ENCODE results near the gene CLTB.

CLTB gene, protein sequence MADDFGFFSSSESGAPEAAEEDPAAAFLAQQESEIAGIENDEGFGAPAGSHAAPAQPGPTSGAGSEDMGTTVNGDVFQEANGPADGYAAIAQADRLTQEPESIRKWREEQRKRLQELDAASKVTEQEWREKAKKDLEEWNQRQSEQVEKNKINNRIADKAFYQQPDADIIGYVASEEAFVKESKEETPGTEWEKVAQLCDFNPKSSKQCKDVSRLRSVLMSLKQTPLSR

GRCh38 chr5:176415952-176416924 lies at the start of gene CLTB:
Gene CLTB, minus strand, starts transcription at chr5:176416539. Its CDS starts 176 bp downstream, at chr5:176416363.
- Histone ChIP-seq H4K20me1 (ENCODE audit: control insufficient read depth, insufficient read depth, low read depth, low read length) (no peaks in the 10 kb centered on the region), H3K79me2 (ENCODE audit: control insufficient read depth, low read length) (peaks cover 7% of the 10 kb centered on the region), H3K4me2 (ENCODE audit: low read length) (peak within 1 kb of the TSS; percentile 91), H3K36me3 (ENCODE audit: control insufficient read depth, low read length) (no peaks in the 10 kb centered on the region), H3F3A (ENCODE audit: control insufficient read depth, insufficient read depth) (peaks cover 11% of the 10 kb centered on the region), H3K9me3 (ENCODE audit: control insufficient read depth, insufficient read depth, low read length) (peaks cover 9% of the 10 kb centered on the region; the same call in 1 of the 2 replicates), H3K27me3 (ENCODE audit: control insufficient read depth, low read length) (peaks cover 5% of the 10 kb centered on the region), H3K9me2 (replicated peaks; ENCODE audit: control insufficient read depth, low read length) (no peaks in the 10 kb centered on the region), H3K4me3 (ENCODE audit: low read length) (peak within 1 kb of the TSS; percentile 91), H3K4me1 (ENCODE audit: control insufficient read depth, low read length) (peaks cover 18% of the 10 kb centered on the region), H3K27ac (ENCODE audit: low read depth, low read length) (no peak within 1 kb of the TSS)
- TF ChIP-seq, protein P1, sequence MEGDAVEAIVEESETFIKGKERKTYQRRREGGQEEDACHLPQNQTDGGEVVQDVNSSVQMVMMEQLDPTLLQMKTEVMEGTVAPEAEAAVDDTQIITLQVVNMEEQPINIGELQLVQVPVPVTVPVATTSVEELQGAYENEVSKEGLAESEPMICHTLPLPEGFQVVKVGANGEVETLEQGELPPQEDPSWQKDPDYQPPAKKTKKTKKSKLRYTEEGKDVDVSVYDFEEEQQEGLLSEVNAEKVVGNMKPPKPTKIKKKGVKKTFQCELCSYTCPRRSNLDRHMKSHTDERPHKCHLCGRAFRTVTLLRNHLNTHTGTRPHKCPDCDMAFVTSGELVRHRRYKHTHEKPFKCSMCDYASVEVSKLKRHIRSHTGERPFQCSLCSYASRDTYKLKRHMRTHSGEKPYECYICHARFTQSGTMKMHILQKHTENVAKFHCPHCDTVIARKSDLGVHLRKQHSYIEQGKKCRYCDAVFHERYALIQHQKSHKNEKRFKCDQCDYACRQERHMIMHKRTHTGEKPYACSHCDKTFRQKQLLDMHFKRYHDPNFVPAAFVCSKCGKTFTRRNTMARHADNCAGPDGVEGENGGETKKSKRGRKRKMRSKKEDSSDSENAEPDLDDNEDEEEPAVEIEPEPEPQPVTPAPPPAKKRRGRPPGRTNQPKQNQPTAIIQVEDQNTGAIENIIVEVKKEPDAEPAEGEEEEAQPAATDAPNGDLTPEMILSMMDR (IDR thresholded peaks at IDR 0.05; ENCODE audit: low read depth, low read length, poor library complexity, severe bottlenecking) = peak; percentile 58
- no peak for TF ChIP-seq EZH2phosphoT487 (IDR thresholded peaks at IDR 0.05; ENCODE audit: borderline replicate concordance, low read length)

GRCh38 chr5:176463113-176463764 lies 46.9 kb upstream of the CLTB start:
- Histone ChIP-seq H3K9me3 (ENCODE audit: control insufficient read depth, insufficient read depth, low read length) (no peaks in the 10 kb centered on the region), H3K79me2 (ENCODE audit: control insufficient read depth, low read length) (peaks cover 93% of the 10 kb centered on the region), H4K20me1 (ENCODE audit: control insufficient read depth, insufficient read depth, low read depth, low read length) (no peaks in the 10 kb centered on the region), H3K27me3 (ENCODE audit: control insufficient read depth, low read length) (no peaks in the 10 kb centered on the region), H3K36me3 (ENCODE audit: control insufficient read depth, low read length) (peaks cover 8% of the 10 kb centered on the region), H3K4me3 (ENCODE audit: low read length) (no peak overlapping the region), H3F3A (ENCODE audit: control insufficient read depth, insufficient read depth) (no peaks in the 10 kb centered on the region), H3K9me2 (replicated peaks; ENCODE audit: control insufficient read depth, low read length) (no peaks in the 10 kb centered on the region), H3K4me1 (ENCODE audit: control insufficient read depth, low read length) (peaks cover 4% of the 10 kb centered on the region), H3K4me2 (ENCODE audit: low read length) (no peak overlapping the region), H3K27ac (ENCODE audit: low read depth, low read length) (no peak overlapping the region)
- TF ChIP-seq, protein P1 (IDR thresholded peaks at IDR 0.05; ENCODE audit: low read depth, low read length, poor library complexity, severe bottlenecking) = no peak
- no peak for TF ChIP-seq EZH2phosphoT487 (IDR thresholded peaks at IDR 0.05; ENCODE audit: borderline replicate concordance, low read length)

DNA sequence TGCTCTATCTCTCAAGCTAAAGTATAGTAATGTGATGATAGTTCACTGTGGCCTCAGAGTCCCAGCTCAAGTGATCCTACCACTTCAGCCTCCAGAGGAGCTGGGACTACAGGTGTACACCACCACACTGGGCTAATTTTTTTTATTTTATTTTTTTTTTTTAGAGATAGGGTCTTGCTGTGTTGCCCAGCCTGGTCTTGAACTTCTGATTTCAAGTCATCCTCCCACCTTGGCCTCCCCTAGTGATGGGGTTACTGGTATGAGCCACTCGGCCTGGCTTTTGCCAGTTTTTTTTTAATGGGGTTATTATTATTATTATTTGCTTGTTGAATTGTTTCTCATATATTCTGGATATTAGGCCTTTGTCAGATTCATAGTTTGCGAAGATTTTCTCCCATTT lies 45.0 kb upstream of the CLTB start:
- Histone ChIP-seq H3F3A (ENCODE audit: control insufficient read depth, insufficient read depth) (no peaks in the 10 kb centered on the region), H3K9me2 (replicated peaks; ENCODE audit: control insufficient read depth, low read length) (no peaks in the 10 kb centered on the region), H3K9me3 (ENCODE audit: control insufficient read depth, insufficient read depth, low read length) (no peaks in the 10 kb centered on the region), H3K27me3 (ENCODE audit: control insufficient read depth, low read length) (no peaks in the 10 kb centered on the region), H3K4me2 (ENCODE audit: low read length) (no peak overlapping the region), H3K4me1 (ENCODE audit: control insufficient read depth, low read length) (peaks cover 4% of the 10 kb centered on the region), H3K36me3 (ENCODE audit: control insufficient read depth, low read length) (peaks cover 7% of the 10 kb centered on the region), H3K79me2 (ENCODE audit: control insufficient read depth, low read length) (peaks cover 93% of the 10 kb centered on the region), H4K20me1 (ENCODE audit: control insufficient read depth, insufficient read depth, low read depth, low read length) (no peaks in the 10 kb centered on the region), H3K4me3 (ENCODE audit: low read length) (no peak overlapping the region), H3K27ac (ENCODE audit: low read depth, low read length) (no peak overlapping the region)
- TF ChIP-seq, protein P1 (IDR thresholded peaks at IDR 0.05; ENCODE audit: low read depth, low read length, poor library complexity, severe bottlenecking) = no peak
- no peak for TF ChIP-seq EZH2phosphoT487 (IDR thresholded peaks at IDR 0.05; ENCODE audit: borderline replicate concordance, low read length)
